Measurements from ENCODE around the gene EHMT2. TPM values are rescaled to one million over a fixed set of nuclear protein-coding genes. Genes with fewer than 3 reads are reported as not detected.
"Not testable (repeated sequence)": the region's sequence is repeated elsewhere in the genome, so short reads cannot be mapped to it uniquely, and the experiment has no call there.

EHMT2 gene
- total and polyA plus RNA-seq, 2 donors (not counting 1 experiment from before 2014, with no cell fraction given), result 22.0 to 60.1 TPM

- H3K9me3 ChIP-seq (ENCODE audit: control insufficient read depth, insufficient read depth, low read depth, low read length); H3K79me2 ChIP-seq (ENCODE audit: control insufficient read depth, insufficient read depth, low read length); H3K4me1 ChIP-seq (ENCODE audit: control insufficient read depth, extremely low read depth, insufficient read depth, low read length); H3K36me3 ChIP-seq (ENCODE audit: control insufficient read depth, insufficient read depth, low read length); H3K27ac ChIP-seq (ENCODE audit: insufficient read depth, low read length); H3K4me3 ChIP-seq (replicated peaks in 1 of 4; ENCODE audit: control extremely low read depth in 1 of 4, insufficient read depth in 1 of 4, low read depth in 3 of 4, low read length in 4 of 4); H2AFZ ChIP-seq (ENCODE audit: low read length); DNase-seq (ENCODE audit: low read depth in 2 of 2); H3K9ac ChIP-seq (ENCODE audit: insufficient read depth, low read length); H3K4me2 ChIP-seq (ENCODE audit: extremely low read depth, insufficient read depth, low read length); H3K27me3 ChIP-seq (ENCODE audit: control insufficient read depth, insufficient read depth, low read length); H4K20me1 ChIP-seq (ENCODE audit: control insufficient read depth, extremely low read depth, insufficient read depth, low read length): not testable (repeated sequence)
Measured at GRCh38 chr6:31851980-31852718, 45.3 kb downstream of the EHMT2 start.

- H3K4me2 ChIP-seq (ENCODE audit: extremely low read depth, insufficient read depth, low read length), result peak overlapping the region; percentile 25
- peak in 1 of 2 donors; percentile 54 for DNase-seq (ENCODE audit: low read depth in 2 of 2)
- no peaks in the 10 kb centered on the region for H3K79me2 ChIP-seq (ENCODE audit: control insufficient read depth, insufficient read depth, low read length)
- no peak overlapping the region for H3K9ac ChIP-seq (ENCODE audit: insufficient read depth, low read length)
- H3K9me3 ChIP-seq (ENCODE audit: control insufficient read depth, insufficient read depth, low read depth, low read length), result no peaks in the 10 kb centered on the region
- no peaks in the 10 kb centered on the region for H3K36me3 ChIP-seq (ENCODE audit: control insufficient read depth, insufficient read depth, low read length)
- H3K27ac ChIP-seq (ENCODE audit: insufficient read depth, low read length), result no peak overlapping the region
- H3K27me3 ChIP-seq (ENCODE audit: control insufficient read depth, insufficient read depth, low read length), result no peaks in the 10 kb centered on the region
- H3K4me3 ChIP-seq (replicated peaks in 1 of 4; ENCODE audit: control extremely low read depth in 1 of 4, insufficient read depth in 1 of 4, low read depth in 3 of 4, low read length in 4 of 4), result no peak overlapping the region
- no peaks in the 10 kb centered on the region for H3K4me1 ChIP-seq (ENCODE audit: control insufficient read depth, extremely low read depth, insufficient read depth, low read length)
- H2AFZ ChIP-seq (ENCODE audit: low read length), result no peak overlapping the region
- no peaks in the 10 kb centered on the region for H4K20me1 ChIP-seq (ENCODE audit: control insufficient read depth, extremely low read depth, insufficient read depth, low read length)
- TF ChIP-seq EZH2 (IDR thresholded peaks at IDR 0.05; ENCODE audit: low read length, missing control alignments) (no peak), CTCF (conservative IDR thresholded peaks at IDR 0.05 in 1 of 2, IDR thresholded peaks at IDR 0.05 in 1 of 2; ENCODE audit: low read depth in 1 of 2, low read length in 2 of 2) (no peak)
Measured at GRCh38 chr6:31851485-31851832, 46.0 kb downstream of the EHMT2 start.

- DNase-seq (ENCODE audit: low read depth in 2 of 2), result no peak
- H3K27ac ChIP-seq (ENCODE audit: insufficient read depth, low read length), result no peak overlapping the region
Measured at GRCh38 chr6:31850765-31851484, 46.6 kb downstream of the EHMT2 start.

More at GRCh38 chr6:31850765-31851484, 46.6 kb downstream of the EHMT2 start:
- Histone ChIP-seq H3K36me3 (ENCODE audit: control insufficient read depth, insufficient read depth, low read length) (no peaks in the 10 kb centered on the region), H3K9ac (ENCODE audit: insufficient read depth, low read length) (no peak overlapping the region), H2AFZ (ENCODE audit: low read length) (no peak overlapping the region), H3K79me2 (ENCODE audit: control insufficient read depth, insufficient read depth, low read length) (no peaks in the 10 kb centered on the region), H3K27me3 (ENCODE audit: control insufficient read depth, insufficient read depth, low read length) (no peaks in the 10 kb centered on the region), H4K20me1 (ENCODE audit: control insufficient read depth, extremely low read depth, insufficient read depth, low read length) (no peaks in the 10 kb centered on the region), H3K4me2 (ENCODE audit: extremely low read depth, insufficient read depth, low read length) (no peak overlapping the region), H3K4me1 (ENCODE audit: control insufficient read depth, extremely low read depth, insufficient read depth, low read length) (no peaks in the 10 kb centered on the region), H3K9me3 (ENCODE audit: control insufficient read depth, insufficient read depth, low read depth, low read length) (no peaks in the 10 kb centered on the region), H3K4me3 (replicated peaks in 1 of 4; ENCODE audit: control extremely low read depth in 1 of 4, insufficient read depth in 1 of 4, low read depth in 3 of 4, low read length in 4 of 4) (no peak overlapping the region)
- no peak for TF ChIP-seq CTCF (conservative IDR thresholded peaks at IDR 0.05 in 1 of 2, IDR thresholded peaks at IDR 0.05 in 1 of 2; ENCODE audit: low read depth in 1 of 2, low read length in 2 of 2)
- no peak for TF ChIP-seq EZH2 (IDR thresholded peaks at IDR 0.05; ENCODE audit: low read length, missing control alignments)
